NCI-H1048 (cell line): ENCODE results near the gene ARHGAP28.
"Not testable (repeated sequence)": the region's sequence is repeated elsewhere in the genome, so short reads cannot be mapped to it uniquely, and the experiment has no call there.

Source experiments
- DNase-seq: peaks from one replicate; lab custom pipeline; 2025; lab: John Stamatoyannopoulos, UW

Gene ARHGAP28

DNA sequence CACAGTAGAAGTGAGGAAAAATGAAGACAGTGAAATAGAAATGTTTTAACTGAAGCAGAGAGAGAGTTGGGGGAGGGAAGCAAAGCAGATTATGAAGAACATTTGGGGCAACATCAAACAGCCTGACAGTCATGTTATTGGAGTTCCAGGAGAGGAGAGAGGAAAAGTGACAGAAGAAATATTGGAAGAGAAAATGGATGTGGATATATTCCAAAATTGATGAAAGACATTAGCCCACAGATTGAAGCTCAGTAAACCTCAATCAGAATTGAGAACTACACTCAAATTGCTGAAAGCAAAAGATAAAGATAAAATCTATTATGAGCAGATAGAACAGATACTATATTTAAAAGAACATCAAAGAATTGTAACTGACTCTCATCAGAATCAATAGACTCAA is 90.8 kb downstream of the ARHGAP28 start:
- no peak for DNase-seq

DNA sequence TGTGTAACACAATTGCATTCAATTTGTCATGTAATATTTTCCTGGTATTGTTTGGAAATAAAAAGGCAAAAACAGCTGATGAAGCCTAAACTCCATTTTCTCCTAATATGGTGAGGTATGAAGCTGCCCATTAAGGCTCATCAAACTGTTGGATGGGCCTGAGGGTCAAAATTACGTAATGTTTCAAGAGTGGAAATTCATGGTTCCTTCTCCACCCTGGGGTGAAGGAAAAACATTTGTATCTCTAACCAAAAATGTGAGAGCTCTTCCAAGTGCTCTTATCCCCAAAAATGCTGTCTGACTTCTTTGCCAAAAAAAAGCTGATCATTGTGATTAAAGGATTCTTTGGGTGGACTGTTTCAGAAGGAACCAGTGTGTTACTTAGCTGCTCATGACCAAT is 91.8 kb downstream of the ARHGAP28 start:
- DNase-seq: no peak

DNA sequence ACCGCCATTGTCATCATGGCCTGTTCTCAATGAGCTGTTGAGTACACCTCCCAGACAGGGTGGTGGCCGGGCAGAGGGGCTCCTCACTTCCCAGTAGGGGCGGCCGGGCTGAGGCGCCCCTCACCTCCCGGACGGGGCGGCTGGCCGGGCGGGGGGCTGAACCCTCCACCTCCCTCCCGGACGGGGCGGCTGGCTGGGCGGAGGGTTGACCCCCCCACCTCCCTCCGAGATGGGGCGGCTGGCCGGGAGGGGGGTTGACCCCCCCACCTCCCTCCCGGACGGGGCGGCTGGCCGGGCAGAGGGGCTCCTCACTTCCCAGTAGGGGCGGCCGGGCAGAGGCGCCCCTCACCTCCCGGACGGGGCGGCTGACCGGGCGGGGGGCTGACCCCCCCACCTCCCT is 97.6 kb downstream of the ARHGAP28 start:
- not testable (repeated sequence) for DNase-seq

DNA sequence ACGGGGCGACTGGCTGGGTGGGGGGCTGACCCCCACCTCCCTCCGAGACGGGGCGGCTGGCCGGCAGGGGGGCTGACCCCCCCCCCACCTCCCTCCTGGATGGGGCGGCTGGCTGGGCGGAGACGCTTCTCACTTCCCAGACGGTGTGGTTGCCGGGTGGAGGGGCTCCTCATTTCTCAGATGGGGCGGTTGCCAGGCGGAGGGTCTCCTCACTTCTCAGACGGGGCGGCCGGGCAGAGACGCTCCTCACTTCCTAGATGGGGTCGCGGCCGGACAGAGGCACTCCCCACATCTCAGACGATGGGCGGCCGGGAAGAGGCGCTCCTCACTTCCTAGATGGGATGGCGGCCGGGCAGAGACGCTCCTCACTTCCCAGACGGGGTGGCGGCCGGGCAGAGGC is 98.0 kb downstream of the ARHGAP28 start:
- not testable (repeated sequence) for DNase-seq

DNA sequence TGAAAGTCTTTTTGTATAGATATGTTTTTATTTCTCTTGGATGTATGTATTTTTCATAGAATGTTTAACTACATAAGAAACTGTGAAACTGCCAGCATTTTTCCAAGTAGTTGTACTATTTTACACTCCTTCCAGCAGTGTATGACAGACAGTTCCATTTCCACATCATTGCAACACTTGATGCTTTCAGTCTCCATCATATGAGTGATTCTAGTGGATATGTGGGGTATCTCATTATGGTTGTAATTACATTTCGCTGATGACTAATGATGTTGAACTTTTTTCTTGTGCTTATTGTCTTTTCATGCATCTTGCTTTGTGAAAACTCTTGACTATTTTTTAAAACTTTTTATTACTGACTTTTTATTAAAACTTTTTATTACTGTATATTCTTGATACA is 101.4 kb downstream of the ARHGAP28 start:
- DNase-seq: no peak

DNA sequence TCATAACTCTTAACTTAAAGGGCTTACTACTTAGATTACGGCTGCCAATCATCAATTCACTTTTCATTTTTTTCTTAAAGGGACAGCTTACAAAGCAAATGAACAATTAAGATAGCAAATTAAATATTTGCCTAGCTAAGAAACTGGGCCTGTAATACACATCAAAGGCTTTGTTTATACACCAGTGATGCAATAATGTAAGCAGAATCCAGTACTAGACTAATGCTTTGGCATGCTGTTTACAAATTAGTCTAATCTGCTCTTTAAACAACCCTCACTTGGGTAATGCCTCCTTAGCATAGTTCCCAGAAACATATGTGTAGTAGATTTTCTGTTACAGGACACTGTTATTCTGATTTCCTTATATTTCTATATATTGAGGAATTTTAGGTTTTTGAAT is 105.8 kb downstream of the ARHGAP28 start:
- DNase-seq: no peak

DNA sequence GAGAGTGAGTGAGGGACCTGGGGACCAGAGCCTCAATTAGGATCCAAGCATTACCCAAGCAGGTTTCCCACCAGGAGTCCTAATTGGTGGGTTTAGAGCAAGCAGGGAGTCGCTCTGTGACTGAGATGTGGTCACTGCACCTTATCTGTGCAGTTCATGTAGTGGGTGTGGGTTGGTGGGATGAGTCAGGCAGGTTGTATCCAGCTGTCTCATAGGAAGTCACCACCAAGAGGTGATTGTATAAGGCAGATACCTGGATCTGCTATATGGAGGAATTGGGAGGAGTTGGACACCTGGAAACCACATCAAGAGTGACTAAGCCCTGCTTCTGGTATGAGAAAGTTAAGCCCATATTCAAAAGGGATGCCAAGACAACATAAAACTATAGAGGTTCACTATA is 106.8 kb downstream of the ARHGAP28 start:
- DNase-seq: no peak

DNA sequence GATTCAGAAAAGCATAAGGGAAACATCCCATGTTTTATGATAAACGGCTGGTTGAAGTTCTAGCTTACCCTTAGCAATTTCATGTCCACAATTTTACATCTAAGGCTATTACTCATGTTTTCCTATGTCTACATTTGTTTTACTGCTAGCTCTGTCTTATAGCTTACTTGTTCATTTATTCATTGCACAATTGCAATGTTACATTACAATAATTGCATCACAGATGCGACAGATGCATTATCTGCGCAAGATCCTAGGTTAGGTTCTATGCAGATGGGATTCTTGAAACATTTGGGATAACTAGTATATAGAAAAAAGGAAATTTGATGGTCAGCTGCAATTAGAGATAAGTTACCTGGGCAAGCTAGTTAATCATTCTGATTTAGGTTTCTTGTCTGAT is 108.4 kb downstream of the ARHGAP28 start:
- DNase-seq: no peak

DNA sequence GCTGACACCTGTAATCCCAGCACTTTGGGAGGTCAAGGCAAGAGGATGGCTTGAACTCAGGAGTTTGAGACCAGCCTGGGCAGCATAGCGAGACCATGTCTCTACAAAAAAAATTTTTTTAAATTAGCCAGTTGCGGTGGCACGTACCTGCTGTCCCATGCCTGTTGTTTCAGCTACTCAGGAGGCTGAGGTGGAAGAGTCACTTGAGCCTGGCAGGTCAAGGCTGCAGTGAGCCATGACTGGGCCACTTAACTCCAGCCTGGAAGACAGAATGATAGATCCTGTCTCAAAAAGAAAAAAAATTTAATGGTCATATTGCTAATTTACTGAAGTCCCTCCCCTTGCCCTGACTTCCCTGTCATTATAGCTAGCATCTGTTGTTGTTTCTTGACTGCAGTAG is 112.6 kb downstream of the ARHGAP28 start:
- no peak for DNase-seq

DNA sequence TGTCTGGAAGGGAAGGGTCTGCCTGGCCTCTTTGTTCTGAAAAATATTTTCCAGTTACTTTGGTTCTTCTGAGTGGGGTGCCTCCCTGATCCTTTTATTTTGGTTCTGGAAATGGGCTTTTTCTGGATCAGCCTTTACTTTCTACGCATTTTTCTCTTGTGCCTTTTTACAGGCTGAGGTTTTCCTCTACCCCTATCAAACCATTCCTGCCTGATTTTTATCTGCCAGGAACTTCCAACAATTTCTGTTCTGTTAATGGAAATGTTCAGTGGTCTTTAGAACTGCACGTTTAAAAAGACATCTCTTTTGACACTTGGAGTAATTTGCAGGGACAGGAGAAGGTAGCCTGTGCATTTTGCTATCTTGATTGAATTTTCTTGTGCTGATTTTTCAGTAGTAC is 113.8 kb downstream of the ARHGAP28 start:
- no peak for DNase-seq

DNA sequence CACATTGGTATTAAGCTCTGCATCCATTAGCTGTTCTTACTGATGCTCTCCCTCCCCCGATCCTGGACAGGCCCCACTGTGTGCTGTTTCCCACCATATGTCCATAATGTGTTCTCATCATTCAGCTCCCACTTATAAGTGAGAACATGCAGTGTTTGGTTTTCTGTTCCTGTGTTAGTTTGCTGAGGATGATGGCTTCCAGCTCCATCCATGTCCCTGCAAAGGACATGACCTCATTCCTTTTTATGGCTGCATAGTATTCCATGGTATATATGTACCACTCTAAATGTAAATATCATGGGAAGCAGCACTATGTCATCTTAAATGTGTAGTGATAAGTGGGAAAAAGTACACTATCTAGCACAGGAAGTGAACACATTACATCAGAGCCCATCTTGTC is 116.0 kb downstream of the ARHGAP28 start:
- DNase-seq: not testable (repeated sequence)

DNA sequence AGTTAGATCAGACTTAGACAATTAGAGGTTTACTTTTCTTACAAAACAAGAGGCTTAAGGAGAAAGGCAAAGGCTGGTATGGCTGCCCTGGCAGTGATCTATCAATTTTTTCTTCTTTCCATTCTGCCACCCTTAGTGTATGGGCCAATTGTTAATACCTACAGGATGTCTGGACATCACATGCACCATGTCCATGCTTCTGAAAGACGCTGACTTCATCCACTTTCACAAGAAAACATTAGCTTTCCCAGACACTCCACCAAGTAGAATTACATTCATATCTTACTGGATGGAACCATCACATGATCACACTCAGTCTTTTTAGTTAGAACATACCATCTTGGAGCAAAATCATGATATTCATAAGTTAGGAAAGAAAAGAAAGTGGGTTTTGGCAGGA is 120.9 kb downstream of the ARHGAP28 start:
- DNase-seq: no peak

DNA sequence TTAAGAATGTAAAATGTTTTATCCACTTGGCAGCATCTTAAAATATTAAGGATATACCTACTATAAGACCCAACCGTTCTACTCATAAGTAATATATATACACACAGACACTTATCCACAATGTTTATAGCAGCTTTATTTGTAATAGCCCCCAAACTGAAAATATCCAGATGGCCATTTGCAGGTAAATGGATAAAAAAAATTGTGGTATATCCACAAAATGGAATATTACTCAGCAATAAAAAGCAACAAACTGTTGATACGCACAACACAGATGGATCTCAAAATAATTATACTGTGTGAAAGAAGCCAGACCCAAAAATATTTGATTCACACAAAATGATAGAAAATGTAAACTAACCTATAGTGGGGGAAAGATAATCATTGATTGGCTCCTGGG is 122.0 kb downstream of the ARHGAP28 start:
- DNase-seq: no peak

DNA sequence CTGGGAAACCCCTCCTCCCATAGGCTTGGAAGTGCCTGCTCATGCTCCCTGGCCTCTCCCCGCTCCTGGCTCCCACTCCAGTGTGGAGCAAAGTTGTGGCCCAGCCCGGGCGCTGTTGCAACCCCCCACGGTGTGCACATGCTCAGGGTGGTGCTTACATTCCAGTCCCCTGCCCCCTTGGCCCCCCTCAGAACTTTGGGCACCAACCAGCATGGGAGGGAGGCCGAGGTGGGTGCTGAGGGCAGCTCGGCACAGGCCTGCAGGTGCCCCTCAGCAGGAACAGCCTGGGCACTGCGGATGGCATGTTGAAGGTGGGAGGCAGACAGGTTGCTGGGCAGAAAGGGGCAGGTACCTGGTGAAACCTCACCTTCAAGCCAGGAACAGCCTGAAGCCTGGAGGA is 125.3 kb downstream of the ARHGAP28 start:
- no peak for DNase-seq

DNA sequence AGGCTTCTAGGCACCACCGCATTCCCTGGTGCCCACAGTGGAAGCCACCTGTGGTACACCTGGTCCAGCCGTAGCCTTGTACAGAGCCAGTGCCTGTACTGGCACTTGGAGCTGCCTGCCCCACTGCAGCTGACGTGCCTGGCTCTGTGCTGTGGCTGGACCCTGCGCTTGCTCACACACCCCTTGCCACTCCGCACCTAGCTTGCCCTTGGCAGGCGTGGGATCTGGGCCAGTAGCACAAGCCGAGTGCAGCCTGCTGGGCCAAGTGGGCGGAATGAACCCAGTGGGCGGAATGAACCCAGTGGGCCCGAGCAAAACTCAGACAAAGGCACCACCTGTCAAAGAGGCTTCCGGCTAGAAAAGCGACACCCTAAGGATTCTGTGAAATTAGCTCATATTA is 126.3 kb downstream of the ARHGAP28 start:
- DNase-seq: no peak

DNA sequence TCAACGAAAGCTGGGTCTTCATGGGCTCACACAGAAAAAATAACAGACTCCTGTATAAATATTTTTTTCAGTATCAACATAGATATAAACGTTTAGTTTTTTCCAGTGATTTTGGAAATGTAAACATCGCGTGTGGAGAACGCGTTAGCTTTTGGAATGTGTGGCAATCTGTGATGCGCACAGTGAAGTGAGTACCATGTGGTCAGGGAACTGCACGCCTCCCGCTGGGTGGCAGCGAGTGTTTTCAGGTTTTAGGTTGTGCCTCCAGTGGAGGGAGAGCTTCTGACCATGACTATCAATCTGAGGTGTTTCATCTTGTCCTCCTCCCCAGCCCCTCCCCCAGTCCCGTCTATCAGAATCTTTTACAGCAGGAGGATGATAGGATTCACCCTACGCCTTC is 127.8 kb downstream of the ARHGAP28 start:
- no peak for DNase-seq

DNA sequence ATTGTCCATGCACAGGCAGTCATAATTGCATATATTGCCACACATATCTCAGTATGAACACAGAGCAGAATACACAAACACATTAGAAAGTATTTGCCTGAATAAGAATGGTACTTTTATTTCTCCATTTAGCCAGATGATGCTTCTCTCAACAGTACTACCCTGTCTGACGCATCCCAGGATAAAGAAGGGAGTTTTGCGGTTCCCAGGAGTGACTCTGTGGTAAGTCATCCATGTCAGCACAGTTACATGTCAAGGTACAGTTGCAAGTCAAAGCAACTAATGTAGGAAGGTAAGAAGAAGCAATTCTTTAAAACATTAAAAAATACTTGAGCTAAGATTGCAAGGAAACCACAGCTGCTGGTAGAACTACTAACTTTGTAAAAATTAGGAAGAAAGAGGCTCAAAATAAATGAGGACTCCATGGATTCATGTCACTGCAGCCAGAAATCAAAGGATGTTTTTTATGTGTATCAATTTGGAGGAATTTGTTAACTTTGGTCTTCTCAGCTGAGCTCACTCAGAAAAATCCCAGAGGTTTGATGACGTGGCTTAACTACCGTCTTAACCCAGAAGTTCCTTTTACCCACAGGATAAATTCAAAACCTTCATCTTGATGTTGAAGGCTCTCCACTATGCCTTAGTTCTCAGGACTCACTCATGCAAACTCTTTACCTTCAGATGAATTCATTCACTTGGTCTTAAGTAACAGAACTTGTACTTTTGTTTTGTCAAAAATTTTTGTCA is 130.3 kb downstream of the ARHGAP28 start:
- no peak for DNase-seq

DNA sequence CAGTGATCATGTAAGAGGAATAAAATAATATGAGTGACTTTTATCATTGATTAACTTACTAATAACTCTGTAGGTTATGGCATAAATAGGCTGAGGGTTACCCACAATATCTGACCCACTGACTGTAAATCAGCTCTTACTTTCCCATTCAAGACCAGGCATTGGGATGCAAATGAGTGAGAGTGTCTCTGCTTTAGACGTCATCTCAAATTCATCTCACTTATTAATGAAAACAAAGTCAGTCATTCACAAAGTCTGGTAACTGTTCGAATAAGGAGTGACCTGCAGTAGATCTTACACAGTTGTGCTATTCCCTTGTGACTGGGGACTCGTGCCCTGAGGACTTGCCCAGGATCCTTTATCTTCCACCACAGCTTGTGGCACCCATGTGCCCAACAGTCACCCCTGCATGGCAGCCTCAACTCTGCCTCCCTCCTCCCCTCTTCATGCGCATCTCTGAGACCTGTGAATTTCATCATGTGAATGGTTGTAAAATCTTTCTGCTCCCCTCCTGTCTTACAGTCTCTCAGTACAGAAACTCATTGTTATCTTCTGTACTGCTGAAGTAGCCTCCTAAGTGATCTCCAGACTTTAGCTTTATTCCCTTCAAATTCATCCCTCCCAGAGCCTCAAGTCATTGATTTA is 131.4 kb downstream of the ARHGAP28 start:
- no peak for DNase-seq

DNA sequence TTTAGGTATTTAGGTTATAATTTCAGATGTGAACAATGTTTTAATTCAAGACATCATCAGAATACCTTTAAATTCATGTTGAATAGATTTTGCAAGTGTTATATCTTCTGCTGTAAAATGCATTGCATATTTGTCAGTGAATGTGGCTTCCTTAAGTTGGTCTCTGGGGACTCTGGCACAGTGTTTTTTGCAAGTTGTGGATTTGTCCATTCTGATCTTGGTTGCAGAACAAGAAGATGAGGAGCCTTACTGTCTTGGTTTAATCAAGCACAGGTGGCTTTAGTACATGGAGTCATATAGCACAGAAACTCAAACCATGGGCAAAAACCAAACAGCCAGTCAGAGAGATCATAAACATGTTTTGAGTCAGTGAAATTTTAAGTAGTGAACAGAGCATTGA is 135.7 kb downstream of the ARHGAP28 start:
- DNase-seq: no peak

DNA sequence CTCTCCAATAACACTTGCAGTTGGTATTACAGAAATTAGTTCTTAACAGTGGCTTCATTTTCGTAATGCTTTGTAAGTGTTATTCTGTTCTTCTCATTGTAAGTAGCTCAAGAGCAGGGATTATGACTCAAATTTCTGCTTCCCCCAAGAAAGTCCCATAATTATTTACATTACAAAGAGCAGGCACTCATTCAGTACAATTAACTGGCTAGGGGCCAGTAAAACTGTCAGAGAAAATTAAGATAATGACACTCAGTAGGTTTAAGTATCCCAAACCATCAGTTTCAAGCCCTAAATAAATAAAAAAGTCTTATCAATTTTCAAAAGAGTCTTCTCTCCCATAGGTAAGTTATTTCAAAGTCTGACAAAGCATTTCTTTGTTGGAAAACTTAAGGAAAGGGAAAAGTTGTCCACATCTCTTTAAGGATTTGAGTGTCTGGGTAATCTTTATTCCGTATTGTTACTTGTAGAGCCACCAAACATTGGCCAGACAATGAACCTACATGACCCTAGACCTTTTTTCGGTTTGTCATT is 137.1 kb downstream of the ARHGAP28 start:
- no peak for DNase-seq

DNA sequence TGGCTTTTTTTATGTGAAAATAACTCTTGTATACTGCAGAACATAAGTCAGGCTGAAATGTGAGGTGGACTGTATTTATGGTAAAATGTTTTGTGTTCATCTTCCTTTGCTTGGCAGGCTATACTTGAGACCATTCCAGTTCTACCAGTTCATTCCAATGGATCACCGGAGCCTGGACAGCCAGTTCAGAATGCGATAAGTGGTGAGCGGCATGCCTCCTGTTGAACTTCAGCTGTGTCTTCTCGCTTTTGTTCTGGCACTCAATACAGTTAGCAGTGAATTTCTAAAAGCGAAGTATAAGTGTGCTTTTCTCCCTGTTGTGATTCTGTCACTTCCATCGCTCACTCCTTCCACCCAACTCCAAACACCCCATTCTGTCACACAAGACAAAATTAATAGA is 138.5 kb downstream of the ARHGAP28 start:
- no peak for DNase-seq

DNA sequence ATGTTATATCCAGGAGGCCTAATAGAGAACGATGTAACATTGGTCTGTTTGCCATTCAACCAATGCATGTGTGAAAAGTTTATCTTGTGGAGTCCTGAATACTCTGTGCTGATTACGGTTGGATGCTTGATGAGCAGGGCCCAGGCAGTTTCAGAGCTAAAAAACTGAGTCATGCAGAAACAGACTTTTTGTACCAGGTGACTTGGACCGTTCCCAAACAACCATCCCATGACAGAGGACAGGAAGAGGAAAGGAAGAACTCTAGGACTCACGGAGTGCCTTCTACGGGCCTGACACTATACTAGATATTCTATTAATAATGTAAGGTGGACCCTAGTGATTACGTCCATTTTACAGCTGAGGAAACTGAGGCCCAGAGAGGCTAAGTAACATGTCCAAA is 142.1 kb downstream of the ARHGAP28 start:
- DNase-seq: no peak

DNA sequence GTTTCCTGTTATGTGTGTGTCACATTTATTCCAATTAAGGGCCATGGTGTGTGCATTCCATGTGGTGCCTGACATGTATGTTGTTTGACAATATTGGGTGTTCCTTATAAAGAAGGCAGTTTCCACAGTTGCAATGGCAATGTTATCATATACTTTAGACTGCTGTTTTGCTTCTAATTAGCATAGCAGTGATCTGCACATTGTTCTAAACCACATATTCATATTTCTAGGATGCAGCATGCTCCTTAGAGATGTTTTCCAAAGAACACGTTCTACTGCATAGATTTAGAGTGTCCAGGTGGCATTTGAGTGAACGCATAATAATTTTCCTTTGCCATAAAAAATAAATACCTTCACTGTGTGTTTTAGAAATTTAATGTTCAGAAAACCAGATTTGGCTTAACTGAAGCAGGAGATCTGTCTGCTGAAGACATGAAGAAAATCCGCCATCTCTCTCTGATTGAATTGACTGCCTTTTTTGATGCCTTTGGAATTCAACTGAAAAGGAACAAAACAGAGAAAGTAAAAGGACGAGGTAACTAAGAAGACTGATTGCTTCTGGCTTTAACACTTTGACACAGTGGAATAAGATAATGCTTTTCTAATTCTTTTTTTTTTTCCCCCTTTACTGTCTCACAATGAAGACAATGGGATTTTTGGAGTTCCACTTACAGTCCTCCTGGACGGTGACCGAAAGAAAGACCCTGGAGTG is 143.7 kb downstream of the ARHGAP28 start:
- no peak for DNase-seq
